Naive thymus-derived CD4-positive, alpha-beta T cell (primary cell): ENCODE data around the gene TRUB1. TPM values are rescaled to one million over a fixed set of nuclear protein-coding genes. Genes with fewer than 3 reads are reported as not detected.
"Not testable (repeated sequence)": the region's sequence is repeated elsewhere in the genome, so short reads cannot be mapped to it uniquely, and the experiment has no call there.

Experiments
- ATAC-seq: fragments of 150-1000 bp; cut with Tn5 transposase; 2 replicates; pipeline ENCODE4 v1.10.0; 2021; ENCODE audit warnings: mild to moderate bottlenecking, moderate library complexity
- CTCF ChIA-PET: fragments of 350-600 bp; sonication (Branson Sonifier 250); formaldehyde crosslinking; loops from one replicate; lab custom pipeline; 2021; ENCODE audit warnings: antibody characterized with exemption; lab: Charles Lee
- POLR2A ChIA-PET: fragments of 350-600 bp; sonication (Branson Sonifier 250); formaldehyde crosslinking; loops from one replicate; lab custom pipeline; 2021; ENCODE audit warnings: antibody characterized with exemption, inconsistent platforms; lab: Charles Lee
- DNase-seq, 9 donors: peaks; one replicate each; pipeline versions ENCODE4 v3.0.0 to v3.0.0-alpha.2; 2020 to 2022; ENCODE audit warnings: mixed read lengths in 1 of 9
- H3K27ac ChIP-seq: one replicate; pipeline ENCODE4 v1.7.0; 2013; ENCODE audit warnings: mild to moderate bottlenecking, low read depth, low read length, moderate library complexity
- H3K27me3 ChIP-seq, 2 donors: one replicate each; pipeline ENCODE4 v1.7.0; 2013; ENCODE audit warnings: low read length in 2 of 2, mild to moderate bottlenecking in 2 of 2, moderate library complexity in 2 of 2; ENCODE audit not compliant: control insufficient read depth in 2 of 2, insufficient read depth in 2 of 2
- H3K36me3 ChIP-seq, 3 experiments: 1 replicate in 2 of 3; 2 replicates in 1 of 3; pipeline ENCODE4 v1.7.0; 2013; ENCODE audit warnings: low read length in 3 of 3, mild to moderate bottlenecking in 3 of 3, moderate library complexity in 1 of 3; ENCODE audit not compliant: insufficient read depth in 3 of 3, control insufficient read depth in 2 of 3
- H3K4me1 ChIP-seq, 2 donors: one replicate each; pipeline ENCODE4 v1.7.0; 2013; ENCODE audit warnings: low read length in 2 of 2, mild to moderate bottlenecking in 2 of 2, moderate library complexity in 1 of 2; ENCODE audit not compliant: control insufficient read depth in 2 of 2, insufficient read depth in 2 of 2
- H3K4me3 ChIP-seq: 2 replicates; pipeline ENCODE4 v1.7.0; 2013; ENCODE audit warnings: mild to moderate bottlenecking, low read length
- H3K9me3 ChIP-seq, 3 experiments: 1 replicate in 2 of 3; 2 replicates in 1 of 3; pipeline ENCODE4 v1.7.0; 2013; ENCODE audit warnings: low read length in 3 of 3; ENCODE audit not compliant: control insufficient read depth in 2 of 3
- H3K27ac Mint-ChIP-seq, 9 donors: one replicate each; pipeline ENCODE4 v1.8.0; 2020 to 2022; ENCODE audit warnings: mixed read lengths in 9 of 9, mild to moderate bottlenecking in 8 of 9, moderate library complexity in 5 of 9, inconsistent platforms in 2 of 9
- H3K27me3 Mint-ChIP-seq, 5 donors: one replicate each; pipeline ENCODE4 v1.8.0; 2021 to 2022; ENCODE audit warnings: mixed read lengths in 5 of 5, mild to moderate bottlenecking in 1 of 5
- H3K36me3 Mint-ChIP-seq, 5 donors: one replicate each; pipeline ENCODE4 v1.8.0; 2020 to 2022; ENCODE audit warnings: mixed read lengths in 5 of 5, mild to moderate bottlenecking in 3 of 5, inconsistent platforms in 1 of 5
- H3K4me1 Mint-ChIP-seq, 7 donors: one replicate each; pipeline ENCODE4 v1.8.0; 2020 to 2022; ENCODE audit warnings: mixed read lengths in 7 of 7, mild to moderate bottlenecking in 3 of 7, inconsistent platforms in 1 of 7
- H3K4me3 Mint-ChIP-seq, 10 donors: one replicate each; pipeline ENCODE4 v1.8.0; 2020 to 2022; ENCODE audit warnings: mild to moderate bottlenecking in 10 of 10, mixed read lengths in 10 of 10, moderate library complexity in 6 of 10, inconsistent platforms in 2 of 10
- H3K9me3 Mint-ChIP-seq, 11 donors: one replicate each; pipeline ENCODE4 v1.8.0; 2020 to 2022; ENCODE audit warnings: mixed read lengths in 11 of 11, mild to moderate bottlenecking in 4 of 11, inconsistent platforms in 1 of 11, moderate library complexity in 1 of 11
- intact Hi-C, 2 donors: fragments of 100-400 bp; cut with micrococcal nuclease; formaldehyde crosslinking; loops; one replicate each; pipeline ENCODE4 v1.15.1; 2023
- polyA plus RNA-seq, 2 donors: library from polyadenylated mRNA; unstranded; fragments of 300-500 nt; fragmentation: Illumina TruSeq; gene quantifications; one replicate each; pipeline ENCODE4 v1.2.3, GENCODE V29; 2021
- total RNA-seq, 6 experiments: library from RNA in 5 of 6; stranded (reverse) in 5 of 6; gene quantifications; 1 replicate in 5 of 6; 2 replicates in 1 of 6; pipeline ENCODE4 v1.2.3 and lab custom pipeline; 2021 to 2026

TRUB1 gene
- total and polyA plus RNA-seq, 7 experiments from 2014 or later = 6.8 to 14.6 (median 11.2) TPM

DNA sequence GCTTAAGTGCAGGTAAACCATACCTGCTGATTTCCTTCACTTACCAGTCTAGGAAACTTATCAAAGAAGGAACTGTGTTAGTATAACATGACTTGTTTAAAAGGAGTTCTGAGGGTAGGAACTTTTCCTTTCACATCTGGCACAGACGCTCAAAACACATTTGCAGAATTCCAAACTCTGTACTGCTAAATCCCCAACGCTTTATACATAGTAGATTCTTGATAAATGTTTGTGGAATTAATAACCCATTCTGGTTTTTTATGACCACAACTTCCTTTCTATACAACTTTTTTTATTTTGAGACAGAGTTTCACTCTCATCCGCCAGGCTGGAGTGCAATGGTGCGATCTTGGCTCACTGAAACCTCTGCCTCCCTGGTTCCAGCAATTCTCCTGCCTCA is 7.7 kb upstream of the TRUB1 start:
- ATAC-seq = no peak
- Histone ChIP-seq H3K9me3 (no peaks in the 10 kb centered on the region), H3K4me1 (no peaks in the 10 kb centered on the region), H3K4me3 (no peak overlapping the region), H3K27me3 (no peaks in the 10 kb centered on the region), H3K27ac (no peak overlapping the region), H3K36me3 (no peaks in the 10 kb centered on the region)
- no peak overlapping the region for H3K27ac Mint-ChIP-seq
- H3K27me3 Mint-ChIP-seq = peaks cover 2 to 17% (median 15%) of the 10 kb centered on the region in 5 donors
- no peak overlapping the region for H3K4me3 Mint-ChIP-seq
- DNase-seq = no peak
- H3K36me3 Mint-ChIP-seq = no peaks in the 10 kb centered on the region
- ChIA-PET POLR2A (no interaction called here), CTCF (no interaction called here)
- peaks cover 0 to 5% (median 0%) of the 10 kb centered on the region in 11 donors for H3K9me3 Mint-ChIP-seq
- peaks cover 0 to 8% (median 0%) of the 10 kb centered on the region in 7 donors for H3K4me1 Mint-ChIP-seq
- intact Hi-C loops = loop anchor here in 1 of 2 donors (10.0 kb wide), 2 partner anchors 1076 to 1246 kb away; partner anchors contain the start of genes DCLRE1A and NHLRC2

DNA sequence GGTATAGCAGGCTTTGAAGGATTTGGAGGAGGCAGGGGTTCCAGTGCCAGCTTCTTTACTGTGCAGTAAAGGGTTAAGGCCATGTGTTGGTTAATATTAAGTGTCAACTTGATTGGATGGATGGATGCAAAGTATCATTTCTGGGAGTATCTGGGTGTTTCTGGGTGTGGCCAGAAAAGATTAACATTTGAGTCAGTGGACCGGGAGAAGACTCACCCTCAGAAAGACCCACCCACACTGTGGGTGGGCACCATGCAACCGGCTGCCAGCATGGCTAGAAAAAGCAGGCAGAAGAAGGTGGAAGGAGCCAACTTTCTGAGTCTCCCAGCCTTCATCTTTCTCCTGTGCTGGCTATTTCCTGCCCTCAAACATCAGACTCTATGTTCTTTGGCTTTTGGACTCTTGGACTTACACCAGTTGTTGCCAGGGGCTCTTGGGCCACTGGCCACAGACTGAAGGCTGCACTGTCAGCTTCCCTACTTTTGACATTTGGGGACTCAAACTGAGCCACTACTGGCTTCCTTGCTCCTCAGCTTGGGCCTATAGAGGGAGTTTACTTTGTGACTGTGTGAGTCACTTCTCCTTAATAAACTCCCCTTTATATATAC is 6.8 kb upstream of the TRUB1 start:
- H3K27ac Mint-ChIP-seq = no peak overlapping the region
- Histone ChIP-seq H3K36me3 (no peaks in the 10 kb centered on the region), H3K4me1 (no peaks in the 10 kb centered on the region), H3K4me3 (no peak overlapping the region), H3K27ac (no peak overlapping the region), H3K27me3 (no peaks in the 10 kb centered on the region), H3K9me3 (no peaks in the 10 kb centered on the region)
- ChIA-PET CTCF (no interaction called here), POLR2A (no interaction called here)
- no peak for ATAC-seq
- intact Hi-C loops = loop anchor here in 1 of 2 donors (10.0 kb wide), 2 partner anchors 1076 to 1246 kb away; partner anchors contain the start of genes DCLRE1A and NHLRC2
- DNase-seq = no peak
- no peak overlapping the region for H3K4me3 Mint-ChIP-seq
- peaks cover 2 to 12% (median 7%) of the 10 kb centered on the region in 5 donors for H3K27me3 Mint-ChIP-seq
- H3K4me1 Mint-ChIP-seq = no peaks in the 10 kb centered on the region
- H3K9me3 Mint-ChIP-seq = peaks cover 0 to 5% (median 0%) of the 10 kb centered on the region in 11 donors
- H3K36me3 Mint-ChIP-seq = no peaks in the 10 kb centered on the region

DNA sequence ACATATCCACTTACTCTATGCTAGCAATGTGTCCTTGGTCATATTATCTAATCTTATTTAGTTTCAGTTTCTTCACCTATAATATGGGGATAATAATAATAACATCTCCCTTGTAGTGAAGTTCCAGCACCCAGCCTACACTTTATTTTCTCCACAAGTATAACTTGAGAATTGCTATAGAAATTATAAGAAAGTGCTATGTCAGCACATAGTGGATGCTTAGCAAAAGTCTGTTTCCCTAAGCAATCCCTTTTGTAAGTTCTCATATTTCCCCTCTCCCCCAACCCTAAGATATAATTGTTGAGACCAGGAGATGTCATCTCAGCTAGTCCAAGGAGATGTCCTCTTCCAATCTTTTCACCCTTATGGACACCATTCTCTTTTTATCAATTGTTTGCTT is 5.8 kb upstream of the TRUB1 start:
- H3K36me3 ChIP-seq = no peaks in the 10 kb centered on the region
- peaks cover 2 to 10% (median 4%) of the 10 kb centered on the region in 5 donors for H3K27me3 Mint-ChIP-seq
- peaks cover 0 to 2% (median 1%) of the 10 kb centered on the region in 7 donors for H3K4me1 Mint-ChIP-seq
- ATAC-seq (no peak), DNase-seq (no peak)
- no peak overlapping the region for H3K27ac ChIP-seq
- H3K27me3 ChIP-seq = no peaks in the 10 kb centered on the region
- H3K9me3 Mint-ChIP-seq = peaks cover 0 to 5% (median 0%) of the 10 kb centered on the region in 11 donors
- no peak overlapping the region for H3K4me3 ChIP-seq
- CTCF ChIA-PET = no interaction called here
- no peak overlapping the region for H3K27ac Mint-ChIP-seq
- H3K36me3 Mint-ChIP-seq = peaks cover 0 to 1% (median 0%) of the 10 kb centered on the region in 5 donors
- no peaks in the 10 kb centered on the region for H3K4me1 ChIP-seq
- POLR2A ChIA-PET = no interaction called here
- H3K9me3 ChIP-seq = no peaks in the 10 kb centered on the region
- intact Hi-C loops = loop anchor here in 1 of 2 donors (10.0 kb wide), 2 partner anchors 1077 to 1247 kb away; partner anchors contain the start of genes DCLRE1A and NHLRC2
- H3K4me3 Mint-ChIP-seq = no peak overlapping the region

DNA sequence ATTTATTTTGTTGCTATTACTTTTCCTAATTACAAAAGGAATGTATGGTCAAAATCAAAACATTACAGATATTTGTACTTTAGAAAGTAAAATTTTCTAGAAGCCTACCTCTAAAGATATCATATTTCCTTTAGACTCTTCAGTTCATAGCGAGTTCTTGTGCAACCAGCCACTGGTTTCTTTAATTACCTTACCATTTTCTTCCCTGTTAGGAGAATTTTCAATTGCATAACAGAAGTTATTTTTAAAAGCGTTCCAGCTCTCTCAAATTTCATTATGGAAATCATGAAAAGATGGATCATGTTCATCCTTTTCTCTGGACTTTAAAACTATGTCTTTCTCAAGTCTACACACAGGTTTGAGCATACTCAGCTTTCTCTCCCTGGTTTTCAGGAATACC is 5.0 kb upstream of the TRUB1 start:
- intact Hi-C loops = loop anchor here in 1 of 2 donors (10.0 kb wide), 2 partner anchors 1078 to 1248 kb away; partner anchors contain the start of genes DCLRE1A and NHLRC2
- ATAC-seq (no peak), DNase-seq (no peak)
- Histone ChIP-seq H3K27me3 (no peaks in the 10 kb centered on the region), H3K27ac (no peak overlapping the region), H3K4me1 (no peaks in the 10 kb centered on the region), H3K36me3 (no peaks in the 10 kb centered on the region), H3K4me3 (no peak overlapping the region), H3K9me3 (no peaks in the 10 kb centered on the region)
- CTCF ChIA-PET = no interaction called here
- Mint-ChIP-seq H3K27ac (no peak overlapping the region), H3K36me3 (peaks cover 0 to 2% (median 0%) of the 10 kb centered on the region in 5 donors), H3K27me3 (peaks cover 0 to 8% (median 0%) of the 10 kb centered on the region in 5 donors), H3K4me1 (peaks cover 0 to 9% (median 5%) of the 10 kb centered on the region in 7 donors), H3K4me3 (no peak overlapping the region), H3K9me3 (peaks cover 0 to 5% (median 0%) of the 10 kb centered on the region in 11 donors)
- POLR2A ChIA-PET = no interaction called here

DNA sequence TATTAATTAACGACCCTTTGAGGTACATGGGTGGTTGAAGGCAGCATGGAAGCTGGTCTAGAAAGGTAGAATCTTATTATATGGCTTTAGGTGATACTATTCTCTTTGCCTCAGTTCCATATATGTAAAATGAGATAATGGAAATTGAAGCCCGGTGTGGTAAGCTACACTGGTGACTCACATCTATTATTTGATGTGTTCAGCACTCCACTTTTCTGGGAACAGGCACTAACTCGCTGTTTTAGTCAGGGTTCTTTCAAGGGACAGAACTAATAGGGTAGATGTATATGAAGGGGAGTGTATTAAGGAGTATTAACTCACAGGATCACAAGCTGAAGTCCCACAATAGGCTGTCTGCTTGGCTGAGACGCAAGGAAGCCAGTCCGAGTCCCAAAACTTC is 4.4 kb upstream of the TRUB1 start:
- Histone ChIP-seq H3K27me3 (no peaks in the 10 kb centered on the region), H3K36me3 (peaks cover 0 to 5% (median 0%) of the 10 kb centered on the region in 3 experiments), H3K9me3 (no peaks in the 10 kb centered on the region), H3K4me1 (peaks cover under 1 to 1% of the 10 kb centered on the region in 2 donors), H3K27ac (no peak overlapping the region), H3K4me3 (no peak overlapping the region)
- peaks cover 0 to 5% (median 0%) of the 10 kb centered on the region in 11 donors for H3K9me3 Mint-ChIP-seq
- POLR2A ChIA-PET = no interaction called here
- peaks cover 0 to 16% (median 7%) of the 10 kb centered on the region in 7 donors for H3K4me1 Mint-ChIP-seq
- peaks cover 0 to 8% (median 0%) of the 10 kb centered on the region in 5 donors for H3K27me3 Mint-ChIP-seq
- intact Hi-C loops = loop anchor here in 1 of 2 donors (10.0 kb wide), 2 partner anchors 1079 to 1249 kb away; partner anchors contain the start of genes DCLRE1A and NHLRC2
- H3K36me3 Mint-ChIP-seq = peaks cover 0 to 2% (median 0%) of the 10 kb centered on the region in 5 donors
- ATAC-seq = no peak
- H3K4me3 Mint-ChIP-seq = no peak overlapping the region
- no peak overlapping the region for H3K27ac Mint-ChIP-seq
- no peak for DNase-seq
- CTCF ChIA-PET = no interaction called here

DNA sequence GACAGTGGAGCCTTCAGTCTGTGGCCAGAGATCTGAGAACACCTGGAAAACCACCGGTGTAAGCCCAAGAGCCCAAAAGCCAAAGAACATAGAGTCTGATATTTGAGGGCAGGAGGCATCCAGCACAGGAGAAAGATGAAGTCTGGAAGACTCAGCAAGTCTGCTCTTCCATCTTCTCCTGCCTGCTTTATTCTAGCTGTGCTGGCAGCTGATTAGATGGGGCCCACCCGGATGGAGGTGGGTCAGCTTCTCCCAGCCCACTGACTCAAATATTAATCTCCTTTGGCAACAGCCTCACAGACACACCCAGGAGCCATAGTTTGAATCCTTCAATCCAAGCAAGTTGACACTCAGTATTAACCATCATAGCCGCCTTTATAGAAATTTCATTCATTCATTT is 4.0 kb upstream of the TRUB1 start:
- H3K9me3 Mint-ChIP-seq, POLR2A ChIA-PET, H3K36me3 Mint-ChIP-seq, ATAC-seq, H3K27me3 ChIP-seq, H3K9me3 ChIP-seq, DNase-seq, H3K27ac ChIP-seq, H3K4me3 ChIP-seq, H3K4me3 Mint-ChIP-seq, H3K4me1 ChIP-seq, H3K36me3 ChIP-seq, H3K27me3 Mint-ChIP-seq, H3K27ac Mint-ChIP-seq, CTCF ChIA-PET: not testable (repeated sequence)
- H3K4me1 Mint-ChIP-seq = peaks cover 0 to 19% (median 11%) of the 10 kb centered on the region in 7 donors
- intact Hi-C loops = loop anchor here in 1 of 2 donors (10.0 kb wide), 2 partner anchors 1079 to 1249 kb away; partner anchors contain the start of genes DCLRE1A and NHLRC2
